Measurements from ENCODE around the gene NTM. TPM values are rescaled to one million over a fixed set of nuclear protein-coding genes. Genes with fewer than 3 reads are reported as not detected.

NTM gene
- total RNA-seq, 1 experiment from 2014 or later = 9.9 TPM

DNA sequence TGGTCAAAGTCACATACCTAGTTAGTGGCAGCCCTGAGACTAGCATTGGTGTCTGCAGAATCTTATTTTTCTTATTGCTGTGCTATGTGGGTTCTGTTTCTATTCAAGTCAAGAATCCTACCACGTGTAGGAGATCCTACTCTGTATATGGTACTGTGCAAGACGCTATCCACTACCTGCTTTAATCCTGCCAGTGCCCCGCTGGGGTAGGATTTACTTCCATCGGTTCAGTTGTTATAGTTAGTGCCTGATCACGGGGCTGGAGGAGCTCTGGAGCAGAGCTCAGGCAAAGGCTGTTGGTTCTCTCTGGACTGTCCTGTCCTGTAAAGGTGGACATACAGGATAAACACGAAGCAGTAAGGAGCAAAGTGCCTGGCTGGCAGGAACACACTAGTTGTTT is 167.9 kb downstream of the NTM start:
- peaks cover 0 to 8% (median 7%) of the 10 kb centered on the region in 3 experiments; a peak in 3 of 7 replicates for H3K36me3 Mint-ChIP-seq (ENCODE audit: insufficient read depth in 1 of 3, low read depth in 3 of 3)
- Histone ChIP-seq H2BK5ac (ENCODE audit: insufficient read length, low read length) (no peak overlapping the region), H3K9me3 (ENCODE audit: control insufficient read depth, low read depth, low read length) (no peaks in the 10 kb centered on the region), H4K20me1 (ENCODE audit: control insufficient read depth, insufficient read depth, insufficient read length) (no peaks in the 10 kb centered on the region), H2BK20ac (ENCODE audit: low read depth, low read length, poor library complexity, severe bottlenecking) (no peak overlapping the region), H3K4ac (ENCODE audit: low read depth, low read length) (no peak overlapping the region), H3K9ac (ENCODE audit: extremely low read depth, insufficient read length, low read length) (no peak overlapping the region), H2BK120ac (ENCODE audit: low read depth, low read length, poor library complexity, severe bottlenecking) (no peak overlapping the region), H3K23me2 (ENCODE audit: insufficient read length, low read depth, low read length, poor library complexity, severe bottlenecking) (no peaks in the 10 kb centered on the region), H2BK12ac (ENCODE audit: insufficient read length, low read depth, low read length) (no peak overlapping the region), H3K23ac (ENCODE audit: insufficient read length, low read depth, low read length) (no peak overlapping the region), H3K14ac (ENCODE audit: insufficient read depth, low read length) (no peak overlapping the region), H4K8ac (replicated peaks; ENCODE audit: insufficient read length, low read depth, low read length) (no peak overlapping the region), H2BK15ac (ENCODE audit: low read depth, low read length) (no peak overlapping the region), H4K5ac (ENCODE audit: insufficient read length, low read depth, low read length) (no peak overlapping the region), H2AFZ (ENCODE audit: low read length) (no peak overlapping the region), H3K27ac (ENCODE audit: insufficient read length, low read depth, low read length) (no peak overlapping the region), H3T11ph (ENCODE audit: low read length) (no peak overlapping the region), H3K56ac (ENCODE audit: insufficient read length, low read depth, low read length) (no peak overlapping the region), H3K4me2 (ENCODE audit: insufficient read depth, insufficient read length, low read length) (no peak overlapping the region), H3K18ac (ENCODE audit: insufficient read length, low read depth, low read length) (no peak overlapping the region), H3K27me3 (ENCODE audit: insufficient read depth, low read length) (no peaks in the 10 kb centered on the region), H4K91ac (ENCODE audit: insufficient read length, low read depth, low read length) (no peak overlapping the region), H3K79me2 (ENCODE audit: insufficient read depth, low read length) (no peaks in the 10 kb centered on the region; the same call in 1 of the 2 replicates), H3K79me1 (ENCODE audit: insufficient read depth, low read depth, low read length, poor library complexity, severe bottlenecking) (no peaks in the 10 kb centered on the region), H3K4me1 (ENCODE audit: insufficient read depth, low read length) (no peaks in the 10 kb centered on the region), H2AK5ac (ENCODE audit: insufficient read length, low read length) (no peak overlapping the region)
- no peaks in the 10 kb centered on the region; the same call in none of the 2 replicates for H3K27me3 Mint-ChIP-seq (ENCODE audit: low read depth)
- TF ChIP-seq, protein P1, sequence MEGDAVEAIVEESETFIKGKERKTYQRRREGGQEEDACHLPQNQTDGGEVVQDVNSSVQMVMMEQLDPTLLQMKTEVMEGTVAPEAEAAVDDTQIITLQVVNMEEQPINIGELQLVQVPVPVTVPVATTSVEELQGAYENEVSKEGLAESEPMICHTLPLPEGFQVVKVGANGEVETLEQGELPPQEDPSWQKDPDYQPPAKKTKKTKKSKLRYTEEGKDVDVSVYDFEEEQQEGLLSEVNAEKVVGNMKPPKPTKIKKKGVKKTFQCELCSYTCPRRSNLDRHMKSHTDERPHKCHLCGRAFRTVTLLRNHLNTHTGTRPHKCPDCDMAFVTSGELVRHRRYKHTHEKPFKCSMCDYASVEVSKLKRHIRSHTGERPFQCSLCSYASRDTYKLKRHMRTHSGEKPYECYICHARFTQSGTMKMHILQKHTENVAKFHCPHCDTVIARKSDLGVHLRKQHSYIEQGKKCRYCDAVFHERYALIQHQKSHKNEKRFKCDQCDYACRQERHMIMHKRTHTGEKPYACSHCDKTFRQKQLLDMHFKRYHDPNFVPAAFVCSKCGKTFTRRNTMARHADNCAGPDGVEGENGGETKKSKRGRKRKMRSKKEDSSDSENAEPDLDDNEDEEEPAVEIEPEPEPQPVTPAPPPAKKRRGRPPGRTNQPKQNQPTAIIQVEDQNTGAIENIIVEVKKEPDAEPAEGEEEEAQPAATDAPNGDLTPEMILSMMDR (conservative IDR thresholded peaks at IDR 0.05) = no peak
- peaks cover 6 to 10% of the 10 kb centered on the region in 2 experiments for H3K4me1 Mint-ChIP-seq
- DNase-seq = no peak
- H3K4me3 Mint-ChIP-seq = no peak overlapping the region
- H3K9me3 Mint-ChIP-seq = no peaks in the 10 kb centered on the region; a peak in 2 of 5 replicates
- WGBS (ENCODE audit: extremely low coverage, insufficient read length, low lambda C conversion rate) = no CpG with 5 or more reads among the region's 6 CpGs
- H3K27ac Mint-ChIP-seq = no peak overlapping the region
